Duodenal mucosa (tissue), 2 donors: ENCODE measurements around the gene PPP1R3G.
"Not testable (repeated sequence)": the region's sequence is repeated elsewhere in the genome, so short reads cannot be mapped to it uniquely, and the experiment has no call there.

Experiments
- H3K27ac ChIP-seq: one replicate; pipeline ENCODE4 v1.7.0; 2013; ENCODE audit warnings: low read depth, low read length
- H3K27me3 ChIP-seq, 2 donors: one replicate each; pipeline ENCODE4 v1.7.0; 2013; ENCODE audit warnings: low read length in 2 of 2, control low read depth in 1 of 2; ENCODE audit not compliant: insufficient read depth in 2 of 2, control insufficient read depth in 1 of 2
- H3K36me3 ChIP-seq, 2 donors: one replicate each; pipeline ENCODE4 v1.7.0; 2013; ENCODE audit warnings: low read length in 2 of 2, control low read depth in 1 of 2; ENCODE audit not compliant: insufficient read depth in 2 of 2, control insufficient read depth in 1 of 2
- H3K4me1 ChIP-seq, 2 donors: one replicate each; pipeline ENCODE4 v1.7.0; 2013; ENCODE audit warnings: low read length in 2 of 2, control low read depth in 1 of 2; ENCODE audit not compliant: insufficient read depth in 2 of 2, control insufficient read depth in 1 of 2
- H3K4me3 ChIP-seq, 2 donors: one replicate each; pipeline ENCODE4 v1.7.0; 2013; ENCODE audit warnings: low read length in 2 of 2, low read depth in 1 of 2
- H3K9ac ChIP-seq, 2 donors: one replicate each; pipeline ENCODE4 v1.7.0; 2013; ENCODE audit warnings: low read length in 2 of 2, low read depth in 1 of 2
- H3K9me3 ChIP-seq, 2 donors: one replicate each; pipeline ENCODE4 v1.7.0; 2013; ENCODE audit warnings: low read length in 2 of 2, control low read depth in 1 of 2; ENCODE audit not compliant: control insufficient read depth in 1 of 2

Gene PPP1R3G

GRCh38 chr6:5053864-5054244, 31.3 kb upstream of the PPP1R3G start:
- H3K4me1 ChIP-seq, result peaks cover 0 to 7% of the 10 kb centered on the region in 2 donors
- H3K4me3 ChIP-seq, result no peak overlapping the region
- no peak overlapping the region for H3K9ac ChIP-seq
- no peaks in the 10 kb centered on the region for H3K27me3 ChIP-seq
- peaks cover 0 to 12% of the 10 kb centered on the region in 2 donors for H3K9me3 ChIP-seq
- no peak overlapping the region for H3K27ac ChIP-seq
- H3K36me3 ChIP-seq, result no peaks in the 10 kb centered on the region

GRCh38 chr6:5054245-5054873, 30.8 kb upstream of the PPP1R3G start:
- Histone ChIP-seq H3K36me3 (no peaks in the 10 kb centered on the region), H3K4me3 (no peak overlapping the region), H3K4me1 (peaks cover 0 to 7% of the 10 kb centered on the region in 2 donors), H3K9me3 (peaks cover 0 to 10% of the 10 kb centered on the region in 2 donors), H3K9ac (no peak overlapping the region), H3K27me3 (no peaks in the 10 kb centered on the region), H3K27ac (no peak overlapping the region)

- Histone ChIP-seq H3K4me3 (no peak overlapping the region), H3K36me3 (no peaks in the 10 kb centered on the region), H3K9me3 (peaks cover 0 to 8% of the 10 kb centered on the region in 2 donors), H3K4me1 (peaks cover 0 to 7% of the 10 kb centered on the region in 2 donors), H3K27me3 (no peaks in the 10 kb centered on the region), H3K27ac (no peak overlapping the region), H3K9ac (no peak overlapping the region)
Observed at GRCh38 chr6:5055118-5055517, 30.0 kb upstream of the PPP1R3G start.

- no peak overlapping the region for H3K9ac ChIP-seq
Observed at GRCh38 chr6:5058254-5058653, 26.9 kb upstream of the PPP1R3G start.

GRCh38 chr6:5059036-5059896, 25.9 kb upstream of the PPP1R3G start:
- Histone ChIP-seq H3K9me3 (no peaks in the 10 kb centered on the region), H3K9ac (no peak overlapping the region), H3K36me3 (no peaks in the 10 kb centered on the region), H3K4me1 (peaks cover 0 to 7% of the 10 kb centered on the region in 2 donors), H3K27ac (no peak overlapping the region), H3K4me3 (no peak overlapping the region), H3K27me3 (no peaks in the 10 kb centered on the region)

More at GRCh38 chr6:5058254-5058653, 26.9 kb upstream of the PPP1R3G start:
- Histone ChIP-seq H3K36me3 (no peaks in the 10 kb centered on the region), H3K4me3 (no peak overlapping the region), H3K4me1 (peaks cover 0 to 7% of the 10 kb centered on the region in 2 donors), H3K9me3 (no peaks in the 10 kb centered on the region), H3K27ac (no peak overlapping the region), H3K27me3 (no peaks in the 10 kb centered on the region)

- H3K27me3 ChIP-seq, H3K9me3 ChIP-seq, H3K4me3 ChIP-seq, H3K27ac ChIP-seq, H3K36me3 ChIP-seq, H3K9ac ChIP-seq, H3K4me1 ChIP-seq: not testable (repeated sequence)
Observed at GRCh38 chr6:5060439-5060838, 24.7 kb upstream of the PPP1R3G start.

GRCh38 chr6:5061152-5061551, 24.0 kb upstream of the PPP1R3G start:
- H3K9me3 ChIP-seq, result no peaks in the 10 kb centered on the region
- no peak overlapping the region for H3K9ac ChIP-seq
- no peaks in the 10 kb centered on the region for H3K27me3 ChIP-seq
- no peak overlapping the region for H3K27ac ChIP-seq
- H3K4me1 ChIP-seq, result peaks cover 0 to 7% of the 10 kb centered on the region in 2 donors
- H3K36me3 ChIP-seq, result no peaks in the 10 kb centered on the region
- no peak overlapping the region for H3K4me3 ChIP-seq

GRCh38 chr6:5063617-5064016, 21.5 kb upstream of the PPP1R3G start:
- Histone ChIP-seq H3K9me3 (peaks cover 3 to 5% of the 10 kb centered on the region in 2 donors), H3K4me3 (no peak overlapping the region), H3K27me3 (no peaks in the 10 kb centered on the region), H3K9ac (no peak overlapping the region), H3K4me1 (peaks cover 0 to 2% of the 10 kb centered on the region in 2 donors), H3K27ac (no peak overlapping the region), H3K36me3 (no peaks in the 10 kb centered on the region)

- no peak overlapping the region for H3K27ac ChIP-seq
- no peak overlapping the region for H3K4me3 ChIP-seq
- no peaks in the 10 kb centered on the region for H3K4me1 ChIP-seq
- peaks cover 3 to 5% of the 10 kb centered on the region in 2 donors for H3K9me3 ChIP-seq
- no peaks in the 10 kb centered on the region for H3K36me3 ChIP-seq
- no peaks in the 10 kb centered on the region for H3K27me3 ChIP-seq
- no peak overlapping the region for H3K9ac ChIP-seq
Observed at GRCh38 chr6:5066456-5067093, 18.6 kb upstream of the PPP1R3G start.

GRCh38 chr6:5067305-5067704, 17.8 kb upstream of the PPP1R3G start:
- H3K4me1 ChIP-seq, result no peaks in the 10 kb centered on the region
- peaks cover 3 to 5% of the 10 kb centered on the region in 2 donors for H3K9me3 ChIP-seq
- H3K27me3 ChIP-seq, result no peaks in the 10 kb centered on the region
- no peak overlapping the region for H3K27ac ChIP-seq
- no peak overlapping the region for H3K4me3 ChIP-seq
- H3K9ac ChIP-seq, result no peak overlapping the region
- no peaks in the 10 kb centered on the region for H3K36me3 ChIP-seq
